ENCODE data around the gene ARHGAP15.

DNA sequence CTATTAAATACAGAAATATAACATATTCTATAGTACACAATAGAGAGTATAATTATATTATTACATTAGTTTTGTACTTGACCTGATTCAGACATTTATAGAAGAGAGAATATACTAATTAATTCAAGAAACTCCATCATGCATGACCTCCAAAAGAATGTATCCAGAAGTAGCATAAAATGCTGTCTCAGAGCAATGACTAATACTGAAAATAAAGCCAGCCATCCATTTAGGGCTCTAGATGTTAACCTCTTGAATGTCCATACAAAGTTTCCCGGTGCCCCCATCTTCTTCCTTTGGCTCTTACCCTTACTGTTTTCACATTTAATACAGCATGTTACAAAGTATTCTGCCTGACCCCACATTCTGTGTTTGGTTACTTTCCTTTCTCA lies 102.0 kb downstream of the ARHGAP15 start:
- TF ChIP-seq, protein P1, sequence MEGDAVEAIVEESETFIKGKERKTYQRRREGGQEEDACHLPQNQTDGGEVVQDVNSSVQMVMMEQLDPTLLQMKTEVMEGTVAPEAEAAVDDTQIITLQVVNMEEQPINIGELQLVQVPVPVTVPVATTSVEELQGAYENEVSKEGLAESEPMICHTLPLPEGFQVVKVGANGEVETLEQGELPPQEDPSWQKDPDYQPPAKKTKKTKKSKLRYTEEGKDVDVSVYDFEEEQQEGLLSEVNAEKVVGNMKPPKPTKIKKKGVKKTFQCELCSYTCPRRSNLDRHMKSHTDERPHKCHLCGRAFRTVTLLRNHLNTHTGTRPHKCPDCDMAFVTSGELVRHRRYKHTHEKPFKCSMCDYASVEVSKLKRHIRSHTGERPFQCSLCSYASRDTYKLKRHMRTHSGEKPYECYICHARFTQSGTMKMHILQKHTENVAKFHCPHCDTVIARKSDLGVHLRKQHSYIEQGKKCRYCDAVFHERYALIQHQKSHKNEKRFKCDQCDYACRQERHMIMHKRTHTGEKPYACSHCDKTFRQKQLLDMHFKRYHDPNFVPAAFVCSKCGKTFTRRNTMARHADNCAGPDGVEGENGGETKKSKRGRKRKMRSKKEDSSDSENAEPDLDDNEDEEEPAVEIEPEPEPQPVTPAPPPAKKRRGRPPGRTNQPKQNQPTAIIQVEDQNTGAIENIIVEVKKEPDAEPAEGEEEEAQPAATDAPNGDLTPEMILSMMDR (IDR thresholded peaks at IDR 0.05), result no peak
- TF ChIP-seq POLR2A (IDR thresholded peaks at IDR 0.05), result no peak
- TF ChIP-seq EP300 (IDR thresholded peaks at IDR 0.05), result no peak
